Type B pancreatic cell (in vitro differentiated cells): Measurements from ENCODE around the gene DSCAM. TPM values are rescaled to one million over a fixed set of nuclear protein-coding genes. Genes with fewer than 3 reads are reported as not detected.

Source experiments
- DNase-seq: peaks from one replicate; pipeline ENCODE4 v3.0.0; 2021; ENCODE audit warnings: mixed read lengths; ENCODE audit not compliant: unreplicated experiment; ENCODE audit errors: extremely low spot score
- H3K27ac Mint-ChIP-seq: 2 replicates; pipeline ENCODE4 v1.8.0; 2021; ENCODE audit warnings: mild to moderate bottlenecking, mixed read lengths
- H3K27me3 Mint-ChIP-seq: 2 replicates; pipeline ENCODE4 v1.8.0; 2021; ENCODE audit warnings: mixed read lengths
- H3K36me3 Mint-ChIP-seq: 2 replicates; pipeline ENCODE4 v1.8.0; 2021; ENCODE audit warnings: mixed read lengths
- H3K4me1 Mint-ChIP-seq: one replicate; pipeline ENCODE4 v1.8.0; 2021; ENCODE audit warnings: mixed read lengths; ENCODE audit not compliant: unreplicated experiment
- H3K4me3 Mint-ChIP-seq: 2 replicates; pipeline ENCODE4 v1.8.0; 2021; ENCODE audit warnings: mild to moderate bottlenecking, mixed read lengths
- H3K9me3 Mint-ChIP-seq: 2 replicates; pipeline ENCODE4 v1.8.0; 2021; ENCODE audit warnings: mixed read lengths
- total RNA-seq: library from RNA; stranded (reverse); gene quantifications from 2 replicates; pipeline ENCODE4 v1.2.1, GENCODE V29; 2021; ENCODE audit warnings: low replicate concordance
- TF ChIP-seq, protein P1 (sequence below): fragments of 200-600 bp; sonication (generic); conservative IDR thresholded peaks from 2 replicates; pipeline ENCODE4 v1.5.0; 2021; ENCODE audit warnings: antibody characterized with exemption, mild to moderate bottlenecking

DSCAM gene
- total RNA-seq, 1 donor from 2014 or later = 1.4 TPM

DNA sequence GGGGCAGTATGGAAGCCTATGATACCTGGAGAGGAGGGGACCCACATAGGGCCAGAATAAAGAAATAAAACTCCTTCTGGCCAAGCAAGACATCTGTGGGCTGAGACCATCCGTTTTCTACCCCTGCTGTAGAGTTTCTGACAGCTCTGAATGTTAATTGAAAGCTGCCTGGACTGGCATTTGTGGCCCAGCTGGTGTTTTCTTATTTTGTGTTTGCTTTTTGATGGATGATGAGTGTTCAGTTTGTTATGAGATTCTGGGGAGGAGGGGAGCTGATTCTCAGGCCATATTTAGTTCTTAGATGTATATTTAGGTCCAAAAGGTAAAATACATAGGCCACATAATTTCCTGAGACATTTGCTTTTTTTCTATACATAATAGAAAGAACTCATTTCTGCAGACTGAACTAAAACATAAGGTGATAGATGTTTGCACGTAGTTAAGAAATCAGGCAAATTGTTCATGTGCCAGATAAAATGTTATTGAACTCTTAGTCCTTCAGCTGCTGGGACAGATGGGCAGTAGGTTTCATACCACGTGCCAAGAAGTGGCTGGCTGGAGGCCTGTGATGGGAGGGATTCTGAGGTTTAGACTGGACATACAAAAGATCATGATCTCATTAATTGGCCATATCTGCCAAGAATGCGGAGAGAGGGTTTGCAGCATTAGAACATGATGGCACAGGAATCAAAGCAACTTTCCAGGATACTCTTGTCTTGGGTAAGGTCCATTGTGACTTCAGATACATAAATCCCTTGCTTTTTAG, 54.1 kb downstream of the DSCAM start:
- TF ChIP-seq, protein P1, sequence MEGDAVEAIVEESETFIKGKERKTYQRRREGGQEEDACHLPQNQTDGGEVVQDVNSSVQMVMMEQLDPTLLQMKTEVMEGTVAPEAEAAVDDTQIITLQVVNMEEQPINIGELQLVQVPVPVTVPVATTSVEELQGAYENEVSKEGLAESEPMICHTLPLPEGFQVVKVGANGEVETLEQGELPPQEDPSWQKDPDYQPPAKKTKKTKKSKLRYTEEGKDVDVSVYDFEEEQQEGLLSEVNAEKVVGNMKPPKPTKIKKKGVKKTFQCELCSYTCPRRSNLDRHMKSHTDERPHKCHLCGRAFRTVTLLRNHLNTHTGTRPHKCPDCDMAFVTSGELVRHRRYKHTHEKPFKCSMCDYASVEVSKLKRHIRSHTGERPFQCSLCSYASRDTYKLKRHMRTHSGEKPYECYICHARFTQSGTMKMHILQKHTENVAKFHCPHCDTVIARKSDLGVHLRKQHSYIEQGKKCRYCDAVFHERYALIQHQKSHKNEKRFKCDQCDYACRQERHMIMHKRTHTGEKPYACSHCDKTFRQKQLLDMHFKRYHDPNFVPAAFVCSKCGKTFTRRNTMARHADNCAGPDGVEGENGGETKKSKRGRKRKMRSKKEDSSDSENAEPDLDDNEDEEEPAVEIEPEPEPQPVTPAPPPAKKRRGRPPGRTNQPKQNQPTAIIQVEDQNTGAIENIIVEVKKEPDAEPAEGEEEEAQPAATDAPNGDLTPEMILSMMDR = no peak
- Mint-ChIP-seq H3K9me3 (peaks cover 9% of the 10 kb centered on the region), H3K27ac (no peak overlapping the region)

DNA sequence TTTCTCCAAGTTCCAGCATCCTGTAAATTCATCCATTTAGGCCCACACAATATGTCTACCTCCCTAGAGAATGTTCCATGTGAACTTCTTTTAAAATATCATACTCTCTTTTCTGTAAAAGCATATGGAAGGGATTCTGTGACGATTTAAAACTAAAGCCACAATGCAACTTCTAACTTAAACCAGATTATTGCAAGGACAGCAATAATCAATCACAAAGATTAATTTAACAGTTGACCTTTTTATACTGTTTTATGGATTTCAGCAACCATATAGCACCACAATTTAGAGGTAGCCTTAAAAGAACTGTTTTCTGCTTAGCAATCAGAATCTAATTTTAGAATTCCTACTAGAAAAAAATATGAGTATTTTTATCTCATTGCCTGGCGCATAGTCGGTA, 58.3 kb downstream of the DSCAM start:
- H3K36me3 Mint-ChIP-seq = no peaks in the 10 kb centered on the region
- H3K4me3 Mint-ChIP-seq = no peak overlapping the region
- H3K4me1 Mint-ChIP-seq = peaks cover 4% of the 10 kb centered on the region
- no peaks in the 10 kb centered on the region for H3K27me3 Mint-ChIP-seq
- no peak for DNase-seq
- TF ChIP-seq, protein P1 = no peak
- H3K9me3 Mint-ChIP-seq = no peaks in the 10 kb centered on the region
- H3K27ac Mint-ChIP-seq = no peak overlapping the region

More for the DNA sequence above, 54.1 kb downstream of the DSCAM start:
- peaks cover 14% of the 10 kb centered on the region for H3K4me1 Mint-ChIP-seq
- no peaks in the 10 kb centered on the region for H3K27me3 Mint-ChIP-seq
- no peak overlapping the region for H3K4me3 Mint-ChIP-seq
- H3K36me3 Mint-ChIP-seq = no peaks in the 10 kb centered on the region
- no peak for DNase-seq

DNA sequence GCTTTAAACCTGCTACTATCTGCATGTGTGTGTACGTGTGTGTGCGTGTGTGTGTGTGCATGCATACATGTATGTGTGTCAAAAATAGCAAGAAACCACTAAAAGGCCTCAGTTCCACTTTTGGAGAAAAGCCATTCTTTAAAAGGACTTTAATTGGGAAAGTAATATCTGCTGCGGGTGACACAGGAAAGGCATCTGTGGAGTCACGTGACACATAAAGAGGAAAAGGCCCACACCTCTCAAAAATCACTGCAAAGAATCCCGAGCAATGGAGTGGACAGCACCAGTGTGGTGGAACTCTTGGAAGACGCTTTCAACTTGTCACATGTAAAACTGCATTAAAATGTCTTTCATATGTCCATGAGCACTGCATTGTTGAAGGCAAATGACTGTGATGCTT, 63.6 kb downstream of the DSCAM start:
- H3K9me3 Mint-ChIP-seq = no peaks in the 10 kb centered on the region
- TF ChIP-seq, protein P1 = no peak
- no peak for DNase-seq

DNA sequence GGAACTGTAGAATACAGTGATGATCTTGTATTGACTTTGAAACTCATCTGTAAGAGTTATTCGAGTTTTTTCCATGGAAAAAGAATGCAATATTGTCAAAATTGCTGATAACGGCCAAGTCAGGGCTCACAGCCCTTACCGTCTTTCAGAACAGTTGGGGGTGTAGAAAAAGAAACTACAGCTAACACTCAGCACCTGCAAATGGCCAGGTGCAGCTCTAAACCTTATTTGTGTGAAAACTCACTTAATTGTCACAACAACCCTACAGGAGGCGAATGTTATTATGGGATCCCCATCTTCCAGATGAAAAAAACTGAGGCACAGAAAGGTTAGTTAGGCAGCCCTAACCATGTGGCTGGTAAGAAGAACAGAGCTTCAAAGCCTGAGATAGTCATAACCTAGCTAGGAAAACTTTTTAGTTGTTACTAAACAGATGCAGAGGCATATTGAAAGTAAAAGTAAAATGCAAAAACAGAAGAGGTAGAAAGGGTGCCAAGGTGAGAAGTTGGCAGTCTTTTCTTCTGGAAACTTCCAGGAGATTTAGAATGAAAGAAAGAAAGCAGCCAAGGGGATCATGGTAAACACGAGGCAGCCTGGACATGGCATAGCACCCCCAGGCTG, 76.4 kb downstream of the DSCAM start:
- H3K4me3 Mint-ChIP-seq = no peak overlapping the region
- no peaks in the 10 kb centered on the region for H3K27me3 Mint-ChIP-seq
- TF ChIP-seq, protein P1 = no peak
- peaks cover 5% of the 10 kb centered on the region for H3K4me1 Mint-ChIP-seq
- no peak overlapping the region for H3K27ac Mint-ChIP-seq
- no peaks in the 10 kb centered on the region for H3K9me3 Mint-ChIP-seq
- H3K36me3 Mint-ChIP-seq = no peaks in the 10 kb centered on the region
- no peak for DNase-seq

More for the DNA sequence above, 63.6 kb downstream of the DSCAM start:
- Mint-ChIP-seq H3K4me1 (peaks cover 2% of the 10 kb centered on the region), H3K36me3 (no peaks in the 10 kb centered on the region), H3K4me3 (no peak overlapping the region), H3K27ac (no peak overlapping the region), H3K27me3 (no peaks in the 10 kb centered on the region)

DNA sequence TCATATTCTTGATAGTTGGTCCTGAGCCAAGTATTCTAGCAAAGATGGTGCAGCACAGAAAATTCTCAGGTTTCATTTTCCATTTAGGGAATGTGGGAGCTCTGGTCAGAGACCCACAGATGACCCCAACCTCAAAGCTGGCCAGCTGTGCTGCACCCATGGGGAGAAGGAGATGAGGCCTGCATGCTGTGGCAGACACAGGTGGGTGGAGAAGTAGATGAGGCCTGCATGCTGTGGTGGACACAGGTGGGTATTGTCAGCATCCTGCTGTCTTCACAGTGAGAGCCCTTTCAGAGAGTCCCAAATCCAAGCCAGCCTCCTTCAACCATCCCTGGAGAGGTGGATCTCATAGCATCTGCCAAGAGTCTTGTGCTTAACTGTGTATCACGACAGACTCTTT, 77.7 kb downstream of the DSCAM start:
- TF ChIP-seq, protein P1 = no peak
- no peak for DNase-seq
- Mint-ChIP-seq H3K9me3 (no peaks in the 10 kb centered on the region), H3K4me1 (peaks cover 5% of the 10 kb centered on the region), H3K36me3 (no peaks in the 10 kb centered on the region), H3K27me3 (peaks cover 5% of the 10 kb centered on the region), H3K27ac (no peak overlapping the region), H3K4me3 (no peak overlapping the region)
